Testis (tissue), 2 donors: ENCODE measurements around the gene RASSF7.

Experiments used
- CTCF ChIP-seq, 3 experiments: fragments of 450-650 bp in 2 of 3; fragments of 200-600 bp in 1 of 3; sonication (generic) in 1 of 3; IDR thresholded peaks; one replicate each; pipeline ENCODE4 v1.5.1; 2016 to 2019; ENCODE audit warnings: antibody characterized with exemption in 3 of 3, mild to moderate bottlenecking in 2 of 3, moderate library complexity in 1 of 3
- POLR2A ChIP-seq: fragments of 450-650 bp; IDR thresholded peaks from one replicate; pipeline ENCODE4 v1.6.1; 2017; ENCODE audit warnings: antibody characterized with exemption, mild to moderate bottlenecking, moderate library complexity

- no peak for TF ChIP-seq CTCF (IDR thresholded peaks at IDR 0.05)
- TF ChIP-seq POLR2A = no peak
These were observed 23.5 kb downstream of the RASSF7 start for GRCh38 chr11:584287-584686.
